ENCODE data around the gene MON1B. TPM values are rescaled to one million over a fixed set of nuclear protein-coding genes. Genes with fewer than 3 reads are reported as not detected.

Gene MON1B
- total RNA-seq = 17.7 and 24.8 TPM in 2 replicates

GRCh38 chr16:77190478-77191258, at the start of gene MON1B:
Gene MON1B, plus strand, starts transcription at chr16:77191190. Its CDS starts 296 bp downstream, at chr16:77191486.

GRCh38 chr16:77199211-77199610, 8.2 kb downstream of the MON1B start, which contains the start of gene SYCE1L:
Gene SYCE1L, plus strand, starts transcription at chr16:77199408. Its CDS starts 44 bp downstream, at chr16:77199452.

Other genes with a start within 250 kb of the MON1B start
- gene SYCE1L, start 8.2 kb downstream of the MON1B start, total RNA-seq = 0.33 and 3.9 TPM in 2 replicates
- gene ADAMTS18, start 243.8 kb downstream of the MON1B start, total RNA-seq = not detected in 2 replicates